ENCODE measurements around the gene CEBPZOS. TPM values are rescaled to one million over a fixed set of nuclear protein-coding genes. Genes with fewer than 3 reads are reported as not detected.

CEBPZOS gene
- total RNA-seq, 2 donors from 2014 or later = 34.0 to 39.7 TPM

Other genes with a start within 250 kb of the CEBPZOS start
- gene STRN, start 230.0 kb upstream of the CEBPZOS start, total RNA-seq = 10 to 100 TPM; 34.1 to 41.7 TPM
- 10 to 100 TPM; 12.4 to 14.8 TPM for gene HEATR5B, start 112.1 kb upstream of the CEBPZOS start, total RNA-seq
- gene GPATCH11, start 112.0 kb upstream of the CEBPZOS start, total RNA-seq = 10 to 100 TPM; 12.3 to 12.4 TPM
- gene EIF2AK2, start 39.5 kb upstream of the CEBPZOS start, total RNA-seq = 10 to 100 TPM; 30.1 to 42.9 TPM
- not detected for gene SULT6B1, start 7.8 kb upstream of the CEBPZOS start, total RNA-seq
- gene CEBPZ, start 35.1 kb downstream of the CEBPZOS start, total RNA-seq = 10 to 100 TPM; 52.6 to 67.7 TPM
- 10 to 100 TPM; 30.6 to 33.4 TPM for gene NDUFAF7, start 35.2 kb downstream of the CEBPZOS start, total RNA-seq
- 10 to 100 TPM; 20.2 to 28.5 TPM for gene PRKD3, start 128.3 kb downstream of the CEBPZOS start, total RNA-seq
- gene QPCT, start 148.1 kb downstream of the CEBPZOS start, total RNA-seq = under 1 TPM; 0.35 to 0.70 TPM